ENCODE results near the gene KIRREL3.

Gene KIRREL3

DNA sequence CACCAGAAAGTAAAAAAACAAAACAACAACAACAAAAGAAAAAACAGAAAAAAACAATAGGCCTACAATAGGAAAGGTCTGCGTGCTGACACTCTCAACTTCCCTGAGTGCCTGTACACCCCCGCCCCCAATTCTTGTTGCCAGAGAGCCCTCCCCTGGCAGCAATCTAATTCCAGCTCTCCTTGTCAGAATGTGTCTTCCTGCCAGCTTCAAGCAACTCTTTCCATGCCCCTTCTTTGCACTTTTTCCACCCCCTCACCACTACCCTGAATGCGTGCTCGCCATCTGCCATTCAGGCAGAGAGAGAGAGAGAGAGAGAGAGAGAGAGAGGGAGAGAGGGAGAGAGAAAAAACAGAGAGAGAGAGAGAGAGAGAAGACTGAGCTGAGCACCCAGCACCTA lies 245.0 kb downstream of the KIRREL3 start:
- Histone ChIP-seq H3K4me3 (ENCODE audit: low read depth, low read length) (no peak overlapping the region), H3K36me3 (ENCODE audit: control insufficient read depth, insufficient read depth, low read length) (no peaks in the 10 kb centered on the region), H3K4me1 (ENCODE audit: control insufficient read depth, insufficient read depth, low read length) (no peaks in the 10 kb centered on the region), H3K27me3 (ENCODE audit: control insufficient read depth, insufficient read depth, low read length) (no peaks in the 10 kb centered on the region), H3K9me3 (ENCODE audit: control insufficient read depth, insufficient read depth, low read length) (no peaks in the 10 kb centered on the region), H3K9ac (ENCODE audit: low read depth, low read length) (no peak overlapping the region), H3K27ac (ENCODE audit: low read depth, low read length) (no peak overlapping the region)

DNA sequence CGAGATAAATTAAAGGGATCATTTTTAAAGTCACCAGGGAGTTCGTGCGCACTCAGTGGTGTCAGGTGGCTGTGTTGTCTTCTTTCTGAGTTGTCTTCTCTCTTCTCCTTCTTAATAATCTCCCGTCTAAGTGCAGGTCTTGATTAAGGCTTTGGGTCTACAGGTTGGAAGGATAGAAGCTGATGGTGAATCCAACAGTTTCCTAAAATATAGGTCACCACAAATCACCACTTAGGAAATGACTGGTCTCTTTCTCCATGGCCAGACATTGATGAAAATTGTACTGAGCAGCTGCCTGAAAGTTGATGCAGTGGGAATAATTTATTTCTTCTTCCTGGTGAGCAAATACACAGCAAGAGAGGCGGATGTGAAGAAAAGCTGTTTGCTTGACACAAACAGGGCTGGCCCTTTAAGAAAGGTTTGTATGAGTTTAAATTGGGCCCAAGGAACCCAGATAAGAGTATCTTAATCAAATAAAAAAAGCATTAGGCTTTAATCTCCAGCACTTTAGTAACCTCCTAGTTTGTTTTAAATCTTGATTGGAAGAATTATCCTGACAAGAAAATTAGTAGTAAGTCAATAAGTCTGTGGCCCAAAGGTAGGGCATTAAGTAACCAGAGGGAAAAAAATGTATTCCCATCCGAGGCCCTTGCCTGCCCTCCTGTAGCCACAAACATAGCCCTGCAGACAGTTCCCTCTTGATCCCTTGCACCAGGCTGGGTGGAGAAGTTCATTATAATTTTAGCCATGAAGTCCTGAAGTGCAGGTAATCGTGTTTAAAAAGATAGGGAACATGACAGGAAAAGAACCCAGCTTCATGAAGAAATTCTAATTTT lies 245.8 kb downstream of the KIRREL3 start:
- H3K9ac ChIP-seq (ENCODE audit: low read depth, low read length), result no peak overlapping the region
- no peaks in the 10 kb centered on the region for H3K9me3 ChIP-seq (ENCODE audit: control insufficient read depth, insufficient read depth, low read length)
- H3K4me1 ChIP-seq (ENCODE audit: control insufficient read depth, insufficient read depth, low read length), result no peaks in the 10 kb centered on the region
- H3K27me3 ChIP-seq (ENCODE audit: control insufficient read depth, insufficient read depth, low read length), result no peaks in the 10 kb centered on the region
- no peak overlapping the region for H3K4me3 ChIP-seq (ENCODE audit: low read depth, low read length)
- H3K36me3 ChIP-seq (ENCODE audit: control insufficient read depth, insufficient read depth, low read length), result no peaks in the 10 kb centered on the region
- no peak overlapping the region for H3K27ac ChIP-seq (ENCODE audit: low read depth, low read length)

DNA sequence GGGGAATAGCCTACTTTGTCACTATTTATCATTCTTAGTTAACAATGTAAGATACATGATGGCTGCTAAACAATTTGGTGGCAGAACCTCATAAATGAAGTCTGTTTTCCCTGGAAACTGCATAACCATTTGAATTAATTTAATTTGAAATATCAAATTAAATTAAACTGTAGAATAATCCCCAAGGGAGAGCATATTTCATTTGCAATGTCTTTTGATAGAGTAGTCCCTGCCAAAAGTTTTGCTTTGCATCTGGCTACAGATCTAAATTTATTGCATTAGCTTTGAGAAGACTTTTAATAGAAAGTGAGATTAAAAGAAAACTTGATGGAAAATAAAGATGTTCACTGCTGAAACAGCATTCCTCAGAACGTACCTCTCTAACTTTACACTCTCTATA lies 246.6 kb downstream of the KIRREL3 start:
- Histone ChIP-seq H3K4me3 (ENCODE audit: low read depth, low read length) (no peak overlapping the region), H3K9me3 (ENCODE audit: control insufficient read depth, insufficient read depth, low read length) (no peaks in the 10 kb centered on the region), H3K9ac (ENCODE audit: low read depth, low read length) (no peak overlapping the region), H3K4me1 (ENCODE audit: control insufficient read depth, insufficient read depth, low read length) (no peaks in the 10 kb centered on the region), H3K27ac (ENCODE audit: low read depth, low read length) (no peak overlapping the region), H3K36me3 (ENCODE audit: control insufficient read depth, insufficient read depth, low read length) (no peaks in the 10 kb centered on the region), H3K27me3 (ENCODE audit: control insufficient read depth, insufficient read depth, low read length) (no peaks in the 10 kb centered on the region)

DNA sequence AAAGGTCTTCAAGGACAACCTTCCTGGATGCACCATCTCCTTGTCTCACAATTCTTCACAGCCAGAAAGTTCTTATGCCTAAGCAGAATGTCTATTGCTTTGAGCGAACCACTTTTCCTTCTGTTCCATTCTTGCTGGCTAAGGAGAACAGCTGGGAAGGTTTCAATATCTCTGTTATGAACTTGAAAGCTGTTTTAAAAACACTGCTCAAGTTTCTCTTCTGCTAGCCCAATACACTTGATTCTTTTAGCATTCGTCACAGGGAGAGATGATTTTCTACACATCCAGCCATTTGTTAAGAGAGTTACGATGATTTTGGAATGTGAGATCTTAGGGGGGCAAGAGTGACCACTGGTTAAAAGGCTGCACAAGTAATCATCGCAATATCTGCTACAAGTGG lies 249.3 kb downstream of the KIRREL3 start:
- Histone ChIP-seq H3K9me3 (ENCODE audit: control insufficient read depth, insufficient read depth, low read length) (no peaks in the 10 kb centered on the region), H3K9ac (ENCODE audit: low read depth, low read length) (no peak overlapping the region), H3K4me1 (ENCODE audit: control insufficient read depth, insufficient read depth, low read length) (no peaks in the 10 kb centered on the region), H3K4me3 (ENCODE audit: low read depth, low read length) (no peak overlapping the region), H3K27me3 (ENCODE audit: control insufficient read depth, insufficient read depth, low read length) (no peaks in the 10 kb centered on the region), H3K36me3 (ENCODE audit: control insufficient read depth, insufficient read depth, low read length) (no peaks in the 10 kb centered on the region), H3K27ac (ENCODE audit: low read depth, low read length) (no peak overlapping the region)

DNA sequence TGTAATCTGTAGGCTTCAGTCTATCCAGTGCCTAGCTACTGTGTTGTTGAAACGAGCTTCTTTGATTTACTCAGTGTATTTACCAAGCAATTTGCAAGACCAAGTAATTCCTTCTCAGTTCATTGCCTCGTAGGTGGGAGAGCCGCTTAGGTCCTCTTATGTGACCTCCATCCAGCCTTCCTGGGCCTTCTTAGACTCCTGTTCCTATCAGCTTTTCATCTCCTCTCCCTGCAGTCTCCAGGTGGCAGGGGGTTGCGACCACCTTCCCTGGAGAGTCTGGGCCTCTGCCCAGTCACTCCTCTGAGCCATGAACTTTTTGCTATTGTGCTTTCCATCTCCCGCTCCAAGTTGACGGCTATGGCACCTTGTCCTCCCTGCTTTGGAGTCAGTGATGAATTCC lies 251.8 kb downstream of the KIRREL3 start:
- no peaks in the 10 kb centered on the region for H3K27me3 ChIP-seq (ENCODE audit: control insufficient read depth, insufficient read depth, low read length)
- no peak overlapping the region for H3K9ac ChIP-seq (ENCODE audit: low read depth, low read length)
- H3K27ac ChIP-seq (ENCODE audit: low read depth, low read length), result no peak overlapping the region
- H3K4me1 ChIP-seq (ENCODE audit: control insufficient read depth, insufficient read depth, low read length), result no peaks in the 10 kb centered on the region
- H3K9me3 ChIP-seq (ENCODE audit: control insufficient read depth, insufficient read depth, low read length), result no peaks in the 10 kb centered on the region
- no peaks in the 10 kb centered on the region for H3K36me3 ChIP-seq (ENCODE audit: control insufficient read depth, insufficient read depth, low read length)
- no peak overlapping the region for H3K4me3 ChIP-seq (ENCODE audit: low read depth, low read length)

DNA sequence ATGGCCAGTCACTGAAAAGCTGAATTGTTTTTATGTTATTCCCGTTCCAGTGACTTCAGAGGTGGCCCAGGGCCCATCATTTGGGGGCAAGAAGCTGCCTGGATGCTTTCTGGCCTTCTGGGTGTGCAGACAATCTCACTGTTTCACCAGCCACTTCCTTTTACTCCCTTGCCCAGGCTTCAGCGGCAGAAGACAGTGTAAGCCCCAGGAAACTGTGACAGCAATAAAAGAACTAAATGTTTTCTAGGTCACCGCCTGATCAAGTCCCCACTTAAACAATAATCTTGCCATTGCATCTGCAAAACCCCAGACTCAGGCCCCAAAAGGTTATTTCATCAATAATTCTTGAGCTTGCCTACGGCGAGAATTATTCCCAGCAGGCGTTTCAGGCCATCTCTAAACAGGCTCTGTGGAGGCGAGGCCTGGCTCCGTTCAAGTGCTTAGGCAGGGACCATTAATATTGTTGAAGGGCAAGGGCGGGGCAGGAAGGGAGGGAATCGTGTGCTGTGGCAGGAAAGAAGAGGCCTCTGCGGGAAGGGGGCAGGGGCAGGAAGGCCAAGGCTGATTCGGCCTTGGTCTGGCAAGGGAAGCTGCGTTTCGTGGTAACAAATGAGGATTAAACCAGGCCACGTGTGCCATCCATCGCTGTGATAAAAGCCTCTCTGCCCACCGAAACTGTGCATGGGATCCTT lies 252.3 kb downstream of the KIRREL3 start:
- no peak overlapping the region for H3K27ac ChIP-seq (ENCODE audit: low read depth, low read length)
- H3K9me3 ChIP-seq (ENCODE audit: control insufficient read depth, insufficient read depth, low read length), result no peaks in the 10 kb centered on the region
- H3K36me3 ChIP-seq (ENCODE audit: control insufficient read depth, insufficient read depth, low read length), result no peaks in the 10 kb centered on the region
- no peak overlapping the region for H3K4me3 ChIP-seq (ENCODE audit: low read depth, low read length)
- no peak overlapping the region for H3K9ac ChIP-seq (ENCODE audit: low read depth, low read length)
- H3K4me1 ChIP-seq (ENCODE audit: control insufficient read depth, insufficient read depth, low read length), result no peaks in the 10 kb centered on the region
- H3K27me3 ChIP-seq (ENCODE audit: control insufficient read depth, insufficient read depth, low read length), result no peaks in the 10 kb centered on the region

DNA sequence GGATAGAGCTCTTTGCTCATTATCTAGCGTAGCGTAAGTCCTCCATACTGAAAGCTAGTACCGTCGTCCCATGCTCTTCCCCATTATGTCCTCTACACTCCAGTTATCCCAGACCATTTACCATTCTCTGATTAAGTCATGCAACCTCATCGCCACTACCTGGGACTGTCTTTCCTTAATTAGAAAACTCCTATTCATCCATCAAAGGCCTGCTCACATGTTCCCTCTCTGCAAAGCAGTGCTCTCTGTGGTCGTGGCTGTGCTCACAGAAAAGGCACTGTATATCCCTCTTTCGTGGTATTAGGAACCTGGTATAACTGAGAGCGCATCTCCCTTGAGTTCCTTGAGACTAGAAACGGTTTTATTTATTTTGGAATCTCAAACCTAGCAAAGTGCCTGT lies 253.3 kb downstream of the KIRREL3 start:
- H3K27me3 ChIP-seq (ENCODE audit: control insufficient read depth, insufficient read depth, low read length), result no peaks in the 10 kb centered on the region

DNA sequence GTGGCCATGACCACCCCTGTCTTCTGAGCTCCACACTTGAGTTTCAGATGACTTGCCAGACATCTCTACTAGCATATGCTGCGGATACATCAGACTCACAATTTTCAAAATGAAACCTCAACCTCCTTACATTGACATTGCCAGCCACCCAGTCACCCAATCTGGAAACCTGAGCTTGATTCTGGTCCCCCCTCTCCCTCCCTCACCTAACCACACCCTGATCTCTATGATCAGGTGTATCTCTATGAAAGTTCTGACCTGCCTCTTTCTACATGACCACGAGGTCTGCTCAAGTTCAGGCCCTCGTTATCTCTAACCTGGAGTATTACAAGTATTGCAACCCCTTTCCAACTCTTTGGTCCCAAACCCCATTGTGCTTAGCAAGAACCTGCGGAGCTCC lies 254.1 kb downstream of the KIRREL3 start:
- H3K9me3 ChIP-seq (ENCODE audit: control insufficient read depth, insufficient read depth, low read length), result no peaks in the 10 kb centered on the region

More for the DNA sequence above, 253.3 kb downstream of the KIRREL3 start:
- Histone ChIP-seq H3K4me3 (ENCODE audit: low read depth, low read length) (no peak overlapping the region), H3K4me1 (ENCODE audit: control insufficient read depth, insufficient read depth, low read length) (no peaks in the 10 kb centered on the region), H3K9me3 (ENCODE audit: control insufficient read depth, insufficient read depth, low read length) (no peaks in the 10 kb centered on the region), H3K27ac (ENCODE audit: low read depth, low read length) (no peak overlapping the region), H3K9ac (ENCODE audit: low read depth, low read length) (no peak overlapping the region), H3K36me3 (ENCODE audit: control insufficient read depth, insufficient read depth, low read length) (no peaks in the 10 kb centered on the region)

DNA sequence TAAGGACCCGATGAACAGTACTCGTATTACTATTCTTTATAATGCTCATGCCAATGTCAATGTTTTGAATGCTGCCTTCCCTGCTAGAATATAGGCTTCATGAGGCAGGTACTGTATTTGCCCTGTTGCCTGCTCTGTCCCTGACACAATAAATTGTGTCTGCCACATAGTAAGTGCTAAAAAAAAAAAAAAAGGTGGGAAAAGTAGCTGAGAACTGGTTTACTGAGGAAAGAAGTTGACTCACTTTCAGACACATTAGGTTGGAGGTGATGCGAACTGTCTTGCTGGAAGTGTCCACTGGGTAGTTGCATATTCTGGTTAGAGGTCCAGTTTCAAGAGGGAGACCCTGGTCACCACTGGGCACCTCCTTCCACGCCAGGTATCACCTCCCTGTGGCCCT lies 255.9 kb downstream of the KIRREL3 start:
- Histone ChIP-seq H3K27ac (ENCODE audit: low read depth, low read length) (no peak overlapping the region), H3K4me1 (ENCODE audit: control insufficient read depth, insufficient read depth, low read length) (peaks cover 24% of the 10 kb centered on the region), H3K27me3 (ENCODE audit: control insufficient read depth, insufficient read depth, low read length) (no peaks in the 10 kb centered on the region), H3K4me3 (ENCODE audit: low read depth, low read length) (no peak overlapping the region), H3K36me3 (ENCODE audit: control insufficient read depth, insufficient read depth, low read length) (no peaks in the 10 kb centered on the region), H3K9me3 (ENCODE audit: control insufficient read depth, insufficient read depth, low read length) (no peaks in the 10 kb centered on the region), H3K9ac (ENCODE audit: low read depth, low read length) (no peak overlapping the region)

More for the DNA sequence above, 254.1 kb downstream of the KIRREL3 start:
- Histone ChIP-seq H3K9ac (ENCODE audit: low read depth, low read length) (no peak overlapping the region), H3K4me3 (ENCODE audit: low read depth, low read length) (no peak overlapping the region), H3K4me1 (ENCODE audit: control insufficient read depth, insufficient read depth, low read length) (peaks cover 7% of the 10 kb centered on the region), H3K36me3 (ENCODE audit: control insufficient read depth, insufficient read depth, low read length) (no peaks in the 10 kb centered on the region), H3K27me3 (ENCODE audit: control insufficient read depth, insufficient read depth, low read length) (no peaks in the 10 kb centered on the region), H3K27ac (ENCODE audit: low read depth, low read length) (no peak overlapping the region)

DNA sequence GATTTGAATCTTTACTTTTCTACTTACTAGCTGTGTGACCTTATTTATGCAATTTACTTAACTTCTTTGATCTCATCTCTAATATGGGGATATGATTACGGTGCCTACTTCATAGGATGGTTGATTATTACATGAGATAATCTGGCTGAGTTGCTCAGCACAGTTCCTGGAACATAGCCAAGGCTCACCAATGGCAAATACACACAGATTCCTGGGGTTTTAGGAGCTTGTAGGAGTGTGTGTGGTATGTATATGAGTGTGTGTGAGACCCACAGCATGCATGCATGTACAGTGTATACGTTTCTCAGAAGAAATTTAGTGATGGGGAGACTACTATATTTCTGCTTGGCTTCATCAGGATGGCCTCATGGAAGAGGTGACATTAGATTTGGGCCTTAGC lies 256.9 kb downstream of the KIRREL3 start:
- H3K4me1 ChIP-seq (ENCODE audit: control insufficient read depth, insufficient read depth, low read length), result peaks cover 24% of the 10 kb centered on the region
- H3K27me3 ChIP-seq (ENCODE audit: control insufficient read depth, insufficient read depth, low read length), result no peaks in the 10 kb centered on the region
- H3K36me3 ChIP-seq (ENCODE audit: control insufficient read depth, insufficient read depth, low read length), result no peaks in the 10 kb centered on the region
- no peak overlapping the region for H3K9ac ChIP-seq (ENCODE audit: low read depth, low read length)
- no peaks in the 10 kb centered on the region for H3K9me3 ChIP-seq (ENCODE audit: control insufficient read depth, insufficient read depth, low read length)
- no peak overlapping the region for H3K27ac ChIP-seq (ENCODE audit: low read depth, low read length)
- no peak overlapping the region for H3K4me3 ChIP-seq (ENCODE audit: low read depth, low read length)

DNA sequence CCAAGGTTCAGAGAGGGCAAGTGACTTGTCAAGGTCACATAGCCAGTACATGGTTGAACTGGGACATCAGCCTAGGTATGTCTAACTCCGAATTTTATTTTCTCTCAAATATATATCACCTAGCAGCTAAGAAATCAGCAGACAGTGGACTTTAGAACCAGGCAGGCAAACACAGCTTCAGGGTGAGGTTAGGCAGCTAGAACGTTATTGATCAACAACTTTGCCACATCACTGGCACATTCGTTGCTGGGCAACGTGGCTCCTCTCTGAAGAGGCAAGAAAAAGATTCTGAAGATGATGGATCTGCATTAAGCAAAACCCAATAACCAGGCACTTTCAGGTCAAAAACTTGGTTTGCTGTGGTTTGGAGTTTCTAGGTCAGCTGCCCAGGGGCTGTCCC lies 258.0 kb downstream of the KIRREL3 start:
- Histone ChIP-seq H3K4me3 (ENCODE audit: low read depth, low read length) (no peak overlapping the region), H3K4me1 (ENCODE audit: control insufficient read depth, insufficient read depth, low read length) (peaks cover 24% of the 10 kb centered on the region), H3K27me3 (ENCODE audit: control insufficient read depth, insufficient read depth, low read length) (no peaks in the 10 kb centered on the region), H3K9me3 (ENCODE audit: control insufficient read depth, insufficient read depth, low read length) (no peaks in the 10 kb centered on the region), H3K9ac (ENCODE audit: low read depth, low read length) (no peak overlapping the region), H3K27ac (ENCODE audit: low read depth, low read length) (no peak overlapping the region), H3K36me3 (ENCODE audit: control insufficient read depth, insufficient read depth, low read length) (no peaks in the 10 kb centered on the region)

All from HUES48 (cell line).